GM12878 (cell line): Measurements from ENCODE around the gene APLP1. TPM values are rescaled to one million over a fixed set of nuclear protein-coding genes. Genes with fewer than 3 reads are reported as not detected.

Source experiments
- BHLHE40 ChIP-seq, 2 experiments: fragments of 450-650 bp in 1 of 2; IDR thresholded peaks; 2 replicates each; pipeline ENCODE4 v1.6.1; 2011 to 2017; ENCODE audit warnings: low read depth in 2 of 2, borderline replicate concordance in 1 of 2, improper control_type of control experiment in 1 of 2, low read length in 1 of 2, mild to moderate bottlenecking in 1 of 2
- CBFB ChIP-seq: IDR thresholded peaks from 2 replicates; pipeline ENCODE4 v1.6.1; 2016; ENCODE audit warnings: antibody characterized with exemption, low read depth
- CBX5 ChIP-seq: sonication (generic); IDR thresholded peaks from 2 replicates; pipeline ENCODE4 v1.6.1; 2016; ENCODE audit warnings: low read depth, moderate library complexity, mild to moderate bottlenecking, inconsistent platforms
- E4F1 ChIP-seq: fragments of 450-650 bp; IDR thresholded peaks from 2 replicates; pipeline ENCODE4 v1.6.1; 2018; ENCODE audit warnings: borderline replicate concordance, mild to moderate bottlenecking; ENCODE audit not compliant: partially characterized antibody
- RAD51 ChIP-seq: fragments of 450-650 bp; IDR thresholded peaks from 2 replicates; pipeline ENCODE4 v1.6.1; 2016; ENCODE audit warnings: moderate library complexity, mild to moderate bottlenecking, inconsistent platforms
- RELB ChIP-seq: fragments of 450-650 bp; IDR thresholded peaks from 2 replicates; pipeline ENCODE4 v1.6.1; 2017; ENCODE audit warnings: low read depth, mild to moderate bottlenecking, moderate library complexity
- SMAD1 ChIP-seq: fragments of 450-650 bp; IDR thresholded peaks from 2 replicates; pipeline ENCODE4 v1.6.1; 2018; ENCODE audit warnings: mild to moderate bottlenecking, low read depth; ENCODE audit not compliant: partially characterized antibody
- YBX1 ChIP-seq: fragments of 450-650 bp; IDR thresholded peaks from 2 replicates; pipeline ENCODE4 v1.6.1; 2016; ENCODE audit warnings: antibody characterized with exemption
- ZBTB11 ChIP-seq: fragments of 450-650 bp; formaldehyde crosslinking; IDR thresholded peaks from 2 replicates; pipeline ENCODE4 v1.5.0; 2022; ENCODE audit warnings: mild to moderate bottlenecking, missing genetic modification characterization
- polyA plus RNA-seq, 11 experiments: library from polyadenylated mRNA; depleted of rRNA in 4 of 11; unstranded in 6 of 11; stranded (reverse) in 5 of 11; fragments of >200 nt; fragmentation: Nextera tagmentation in 4 of 11; fragmentation: Illumina TruSeq in 1 of 11; extraction: Ambion mirVana in 4 of 11; extraction: Trizol in 1 of 11; gene quantifications; 1 replicate in 1 of 11; 2 replicates in 10 of 11; pipeline versions ENCODE4 v1.2.1 to v1.2.3, GENCODE V29; 2011 to 2016; ENCODE audit warnings: inconsistent platforms in 2 of 11, missing spikeins in 2 of 11, low read depth in 1 of 11
- total RNA-seq, 4 experiments: library from RNA; depleted of rRNA in 3 of 4; stranded (reverse); fragments of >200 nt in 3 of 4; fragmentation: Illumina TruSeq in 1 of 4; extraction: Trizol in 1 of 4; gene quantifications; 2 replicates each; pipeline versions ENCODE4 v1.2.1 to v1.2.3, GENCODE V29; 2013 to 2021
- TF ChIP-seq, protein P1 (sequence below): IDR thresholded peaks from 2 replicates; pipeline ENCODE4 v1.6.1; 2012; ENCODE audit warnings: improper control_type of control experiment, low read depth, low read length; ENCODE audit not compliant: insufficient replicate concordance
- TF ChIP-seq, protein P2 (sequence below): IDR thresholded peaks from 2 replicates; pipeline ENCODE4 v1.6.1; 2012; ENCODE audit warnings: mild to moderate bottlenecking, low read depth, low read length

The APLP1 gene
- total and polyA plus RNA-seq, 10 of the 15 experiments (the other 5 are each of a cell fraction or from before 2014, with no cell fraction given): 0.07 to 2.2 (median 0.91) TPM; not detected in 1

DNA sequence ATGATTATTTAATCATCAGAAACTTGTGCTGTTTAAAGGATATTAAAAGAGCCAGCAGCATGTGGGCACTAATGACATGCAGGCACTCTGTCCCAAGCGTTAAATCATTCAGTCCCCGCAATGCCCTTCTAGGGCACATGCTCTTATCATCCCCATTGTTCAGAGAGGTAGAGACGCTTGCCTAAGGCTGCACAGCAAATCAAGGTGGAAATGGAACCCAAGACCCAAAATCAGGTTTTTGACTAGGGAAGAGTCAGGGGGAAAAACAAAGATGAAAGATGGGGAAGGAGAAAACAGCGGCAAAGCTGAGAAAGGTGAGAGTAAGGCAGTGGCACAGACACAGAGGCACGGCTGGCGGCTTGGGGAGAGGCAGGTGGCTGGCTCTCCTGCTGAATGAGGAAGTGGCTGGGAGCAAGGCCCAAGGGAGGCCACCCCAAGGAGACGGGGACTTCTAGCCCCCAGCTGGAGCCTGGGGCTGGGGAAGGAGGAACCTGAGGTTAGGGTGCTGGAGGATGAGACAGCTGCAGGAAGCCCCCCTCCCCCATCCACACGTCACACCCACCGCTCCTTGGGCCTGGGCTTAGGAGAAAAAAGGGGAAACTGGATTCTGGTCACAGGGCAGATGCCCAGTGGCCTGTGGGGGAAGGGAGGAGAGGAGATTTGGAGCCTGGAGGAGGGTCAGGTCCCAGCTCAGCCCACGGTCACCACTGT is 40.8 kb downstream of the APLP1 start (continued):
- TF ChIP-seq, protein P1, sequence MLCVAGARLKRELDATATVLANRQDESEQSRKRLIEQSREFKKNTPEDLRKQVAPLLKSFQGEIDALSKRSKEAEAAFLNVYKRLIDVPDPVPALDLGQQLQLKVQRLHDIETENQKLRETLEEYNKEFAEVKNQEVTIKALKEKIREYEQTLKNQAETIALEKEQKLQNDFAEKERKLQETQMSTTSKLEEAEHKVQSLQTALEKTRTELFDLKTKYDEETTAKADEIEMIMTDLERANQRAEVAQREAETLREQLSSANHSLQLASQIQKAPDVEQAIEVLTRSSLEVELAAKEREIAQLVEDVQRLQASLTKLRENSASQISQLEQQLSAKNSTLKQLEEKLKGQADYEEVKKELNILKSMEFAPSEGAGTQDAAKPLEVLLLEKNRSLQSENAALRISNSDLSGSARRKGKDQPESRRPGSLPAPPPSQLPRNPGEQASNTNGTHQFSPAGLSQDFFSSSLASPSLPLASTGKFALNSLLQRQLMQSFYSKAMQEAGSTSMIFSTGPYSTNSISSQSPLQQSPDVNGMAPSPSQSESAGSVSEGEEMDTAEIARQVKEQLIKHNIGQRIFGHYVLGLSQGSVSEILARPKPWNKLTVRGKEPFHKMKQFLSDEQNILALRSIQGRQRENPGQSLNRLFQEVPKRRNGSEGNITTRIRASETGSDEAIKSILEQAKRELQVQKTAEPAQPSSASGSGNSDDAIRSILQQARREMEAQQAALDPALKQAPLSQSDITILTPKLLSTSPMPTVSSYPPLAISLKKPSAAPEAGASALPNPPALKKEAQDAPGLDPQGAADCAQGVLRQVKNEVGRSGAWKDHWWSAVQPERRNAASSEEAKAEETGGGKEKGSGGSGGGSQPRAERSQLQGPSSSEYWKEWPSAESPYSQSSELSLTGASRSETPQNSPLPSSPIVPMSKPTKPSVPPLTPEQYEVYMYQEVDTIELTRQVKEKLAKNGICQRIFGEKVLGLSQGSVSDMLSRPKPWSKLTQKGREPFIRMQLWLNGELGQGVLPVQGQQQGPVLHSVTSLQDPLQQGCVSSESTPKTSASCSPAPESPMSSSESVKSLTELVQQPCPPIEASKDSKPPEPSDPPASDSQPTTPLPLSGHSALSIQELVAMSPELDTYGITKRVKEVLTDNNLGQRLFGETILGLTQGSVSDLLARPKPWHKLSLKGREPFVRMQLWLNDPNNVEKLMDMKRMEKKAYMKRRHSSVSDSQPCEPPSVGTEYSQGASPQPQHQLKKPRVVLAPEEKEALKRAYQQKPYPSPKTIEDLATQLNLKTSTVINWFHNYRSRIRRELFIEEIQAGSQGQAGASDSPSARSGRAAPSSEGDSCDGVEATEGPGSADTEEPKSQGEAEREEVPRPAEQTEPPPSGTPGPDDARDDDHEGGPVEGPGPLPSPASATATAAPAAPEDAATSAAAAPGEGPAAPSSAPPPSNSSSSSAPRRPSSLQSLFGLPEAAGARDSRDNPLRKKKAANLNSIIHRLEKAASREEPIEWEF: no peak
- TF ChIP-seq SMAD1 (no peak), RAD51 (no peak), CBX5 (no peak), CBFB (peak; percentile 48; the same call in 1 of the 2 replicates), RELB (peak; percentile 95), ZBTB11 (CRISPR knock-in tag) (no peak), BHLHE40 (IDR thresholded peaks at IDR 0.05; ENCODE audit: borderline replicate concordance in 1 of 2, low read depth in 2 of 2, low read length in 1 of 2) (peak; percentile 44 to 69; a peak in 3 of 4 replicates), YBX1 (no peak), E4F1 (no peak)
- TF ChIP-seq, protein P2, sequence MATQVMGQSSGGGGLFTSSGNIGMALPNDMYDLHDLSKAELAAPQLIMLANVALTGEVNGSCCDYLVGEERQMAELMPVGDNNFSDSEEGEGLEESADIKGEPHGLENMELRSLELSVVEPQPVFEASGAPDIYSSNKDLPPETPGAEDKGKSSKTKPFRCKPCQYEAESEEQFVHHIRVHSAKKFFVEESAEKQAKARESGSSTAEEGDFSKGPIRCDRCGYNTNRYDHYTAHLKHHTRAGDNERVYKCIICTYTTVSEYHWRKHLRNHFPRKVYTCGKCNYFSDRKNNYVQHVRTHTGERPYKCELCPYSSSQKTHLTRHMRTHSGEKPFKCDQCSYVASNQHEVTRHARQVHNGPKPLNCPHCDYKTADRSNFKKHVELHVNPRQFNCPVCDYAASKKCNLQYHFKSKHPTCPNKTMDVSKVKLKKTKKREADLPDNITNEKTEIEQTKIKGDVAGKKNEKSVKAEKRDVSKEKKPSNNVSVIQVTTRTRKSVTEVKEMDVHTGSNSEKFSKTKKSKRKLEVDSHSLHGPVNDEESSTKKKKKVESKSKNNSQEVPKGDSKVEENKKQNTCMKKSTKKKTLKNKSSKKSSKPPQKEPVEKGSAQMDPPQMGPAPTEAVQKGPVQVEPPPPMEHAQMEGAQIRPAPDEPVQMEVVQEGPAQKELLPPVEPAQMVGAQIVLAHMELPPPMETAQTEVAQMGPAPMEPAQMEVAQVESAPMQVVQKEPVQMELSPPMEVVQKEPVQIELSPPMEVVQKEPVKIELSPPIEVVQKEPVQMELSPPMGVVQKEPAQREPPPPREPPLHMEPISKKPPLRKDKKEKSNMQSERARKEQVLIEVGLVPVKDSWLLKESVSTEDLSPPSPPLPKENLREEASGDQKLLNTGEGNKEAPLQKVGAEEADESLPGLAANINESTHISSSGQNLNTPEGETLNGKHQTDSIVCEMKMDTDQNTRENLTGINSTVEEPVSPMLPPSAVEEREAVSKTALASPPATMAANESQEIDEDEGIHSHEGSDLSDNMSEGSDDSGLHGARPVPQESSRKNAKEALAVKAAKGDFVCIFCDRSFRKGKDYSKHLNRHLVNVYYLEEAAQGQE: no peak
